ENCODE results near the gene RNF180.

RNF180 gene

DNA sequence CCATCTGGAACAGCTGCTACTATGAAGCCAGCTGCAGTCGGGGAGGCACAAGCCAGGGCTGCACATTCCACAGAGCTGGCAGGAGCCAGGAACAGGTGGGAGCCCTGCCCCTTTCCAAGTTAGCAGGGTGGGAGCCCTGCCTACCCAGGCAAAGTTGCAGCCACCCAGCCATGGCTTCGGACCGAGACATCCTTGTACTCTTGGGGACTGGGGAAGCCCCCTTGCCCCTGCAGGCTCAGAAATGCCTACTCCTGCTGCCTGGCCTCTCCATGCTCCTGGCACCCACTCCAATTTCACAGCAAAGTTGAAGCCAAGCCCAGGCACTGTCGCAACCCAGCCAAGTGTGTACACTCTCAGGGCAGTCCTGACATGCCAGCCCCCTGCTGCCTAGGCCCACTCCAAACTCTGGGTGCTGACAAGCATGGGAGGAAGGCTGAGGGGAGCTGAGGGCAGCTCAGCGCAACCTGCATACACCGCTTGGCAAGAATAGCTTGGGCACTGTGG lies 165.1 kb downstream of the RNF180 start:
- WGBS (ENCODE audit: extremely low coverage, insufficient coverage, low lambda C conversion rate) = no CpG with 5 or more reads among the region's 6 CpGs
- DNase-seq = no peak

GRCh38 chr5:64331597-64332277 lies 166.1 kb downstream of the RNF180 start:
- no peak overlapping the region for H3K56ac ChIP-seq (ENCODE audit: low read length)
- no peak overlapping the region for H4K8ac ChIP-seq (ENCODE audit: low read depth, low read length)
- H3K27me3 ChIP-seq (ENCODE audit: insufficient read depth, low read length, poor library complexity) = no peaks in the 10 kb centered on the region
- H3K79me1 ChIP-seq (ENCODE audit: low read length) = no peaks in the 10 kb centered on the region
- no peak overlapping the region for H3K4ac ChIP-seq (ENCODE audit: low read depth, low read length)
- H3K23ac ChIP-seq (ENCODE audit: low read length) = no peak overlapping the region
- no peak for DNase-seq
- no peak overlapping the region for H2AK5ac ChIP-seq (ENCODE audit: low read length)
- no peak overlapping the region for H3K4me2 ChIP-seq (ENCODE audit: low read length)
- H4K5ac ChIP-seq (ENCODE audit: low read length) = no peak overlapping the region
- H3K27ac ChIP-seq (ENCODE audit: low read depth, low read length) = no peak overlapping the region
- H2BK5ac ChIP-seq (ENCODE audit: low read length) = no peak overlapping the region
- no peak overlapping the region for H3K9ac ChIP-seq (ENCODE audit: low read length)
- H3K4me1 ChIP-seq (ENCODE audit: control insufficient read depth, low read depth, low read length) = no peaks in the 10 kb centered on the region
- H3K4me3 ChIP-seq (ENCODE audit: low read length) = no peak overlapping the region
- no CpG with 5 or more reads among the region's 9 CpGs for WGBS (ENCODE audit: extremely low coverage, insufficient coverage, low lambda C conversion rate)
- no peaks in the 10 kb centered on the region for H3K36me3 ChIP-seq (ENCODE audit: control insufficient read depth, insufficient read depth, low read length)
- no peak overlapping the region for H3K18ac ChIP-seq (ENCODE audit: low read length)
- H2BK15ac ChIP-seq (replicated peaks; ENCODE audit: low read depth) = no peak overlapping the region
- H3K79me2 ChIP-seq (ENCODE audit: control insufficient read depth, insufficient read depth, low read length) = no peaks in the 10 kb centered on the region
- no peak overlapping the region for H2BK120ac ChIP-seq (ENCODE audit: low read depth, low read length)

More for the DNA sequence above, 165.1 kb downstream of the RNF180 start:
- Histone ChIP-seq H4K8ac (ENCODE audit: low read depth, low read length) (no peak overlapping the region), H3K56ac (ENCODE audit: low read length) (no peak overlapping the region), H3K27ac (ENCODE audit: low read depth, low read length) (no peak overlapping the region), H3K79me1 (ENCODE audit: low read length) (no peaks in the 10 kb centered on the region), H3K4ac (ENCODE audit: low read depth, low read length) (no peak overlapping the region), H2AK5ac (ENCODE audit: low read length) (no peak overlapping the region), H3K36me3 (ENCODE audit: control insufficient read depth, insufficient read depth, low read length) (no peaks in the 10 kb centered on the region), H3K79me2 (ENCODE audit: control insufficient read depth, insufficient read depth, low read length) (no peaks in the 10 kb centered on the region), H3K27me3 (ENCODE audit: insufficient read depth, low read length, poor library complexity) (no peaks in the 10 kb centered on the region), H3K4me3 (ENCODE audit: low read length) (no peak overlapping the region), H3K9ac (ENCODE audit: low read length) (no peak overlapping the region), H4K5ac (ENCODE audit: low read length) (no peak overlapping the region), H3K18ac (ENCODE audit: low read length) (no peak overlapping the region), H3K4me2 (ENCODE audit: low read length) (no peak overlapping the region), H3K4me1 (ENCODE audit: control insufficient read depth, low read depth, low read length) (no peaks in the 10 kb centered on the region), H2BK5ac (ENCODE audit: low read length) (no peak overlapping the region), H3K23ac (ENCODE audit: low read length) (no peak overlapping the region), H2BK120ac (ENCODE audit: low read depth, low read length) (no peak overlapping the region), H2BK15ac (replicated peaks; ENCODE audit: low read depth) (no peak overlapping the region)

DNA sequence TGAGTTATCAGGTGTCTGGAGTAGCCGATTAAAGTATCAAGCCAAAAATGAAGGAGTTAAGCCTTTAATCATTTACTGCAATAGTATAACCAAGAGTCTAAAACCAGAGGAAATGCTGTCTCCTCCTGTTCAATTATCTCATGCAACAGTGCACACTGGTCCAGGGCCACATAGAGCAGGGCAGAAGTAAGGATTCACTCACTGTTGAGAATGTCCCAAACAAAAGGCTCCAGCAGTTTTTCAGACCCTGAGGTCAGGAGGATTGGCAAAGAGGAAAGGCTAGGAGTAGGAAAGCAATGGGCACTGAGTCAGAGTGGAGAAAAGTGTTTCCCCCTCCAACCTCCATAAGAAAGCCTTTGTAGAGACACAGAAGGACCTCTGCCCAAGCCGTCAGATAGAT lies 168.2 kb downstream of the RNF180 start:
- H3K56ac ChIP-seq (ENCODE audit: low read length) = no peak overlapping the region
- H2BK15ac ChIP-seq (replicated peaks; ENCODE audit: low read depth) = no peak overlapping the region
- H3K4me1 ChIP-seq (ENCODE audit: control insufficient read depth, low read depth, low read length) = no peaks in the 10 kb centered on the region
- H2BK5ac ChIP-seq (ENCODE audit: low read length) = no peak overlapping the region
- H3K79me1 ChIP-seq (ENCODE audit: low read length) = no peaks in the 10 kb centered on the region
- H4K8ac ChIP-seq (ENCODE audit: low read depth, low read length) = no peak overlapping the region
- H3K4me2 ChIP-seq (ENCODE audit: low read length) = no peak overlapping the region
- H4K5ac ChIP-seq (ENCODE audit: low read length) = no peak overlapping the region
- no peak overlapping the region for H3K18ac ChIP-seq (ENCODE audit: low read length)
- no peak overlapping the region for H3K23ac ChIP-seq (ENCODE audit: low read length)
- no peak for DNase-seq
- H3K27ac ChIP-seq (ENCODE audit: low read depth, low read length) = no peak overlapping the region
- H3K4ac ChIP-seq (ENCODE audit: low read depth, low read length) = no peak overlapping the region
- H3K4me3 ChIP-seq (ENCODE audit: low read length) = no peak overlapping the region
- no peaks in the 10 kb centered on the region for H3K27me3 ChIP-seq (ENCODE audit: insufficient read depth, low read length, poor library complexity)
- no CpG with 5 or more reads among the region's 2 CpGs for WGBS (ENCODE audit: extremely low coverage, insufficient coverage, low lambda C conversion rate)
- H3K9ac ChIP-seq (ENCODE audit: low read length) = no peak overlapping the region
- no peaks in the 10 kb centered on the region for H3K36me3 ChIP-seq (ENCODE audit: control insufficient read depth, insufficient read depth, low read length)
- H2AK5ac ChIP-seq (ENCODE audit: low read length) = no peak overlapping the region
- H3K79me2 ChIP-seq (ENCODE audit: control insufficient read depth, insufficient read depth, low read length) = no peaks in the 10 kb centered on the region
- H2BK120ac ChIP-seq (ENCODE audit: low read depth, low read length) = no peak overlapping the region

- Histone ChIP-seq H3K4me2 (ENCODE audit: low read length) (no peak overlapping the region), H3K4me1 (ENCODE audit: control insufficient read depth, low read depth, low read length) (no peaks in the 10 kb centered on the region), H3K9ac (ENCODE audit: low read length) (no peak overlapping the region), H3K27me3 (ENCODE audit: insufficient read depth, low read length, poor library complexity) (no peaks in the 10 kb centered on the region), H4K8ac (ENCODE audit: low read depth, low read length) (no peak overlapping the region), H3K4me3 (ENCODE audit: low read length) (no peak overlapping the region), H3K36me3 (ENCODE audit: control insufficient read depth, insufficient read depth, low read length) (no peaks in the 10 kb centered on the region), H4K5ac (ENCODE audit: low read length) (no peak overlapping the region), H2BK120ac (ENCODE audit: low read depth, low read length) (no peak overlapping the region), H3K27ac (ENCODE audit: low read depth, low read length) (no peak overlapping the region), H3K56ac (ENCODE audit: low read length) (no peak overlapping the region), H3K18ac (ENCODE audit: low read length) (no peak overlapping the region), H3K79me2 (ENCODE audit: control insufficient read depth, insufficient read depth, low read length) (no peaks in the 10 kb centered on the region), H2BK15ac (replicated peaks; ENCODE audit: low read depth) (no peak overlapping the region), H2AK5ac (ENCODE audit: low read length) (no peak overlapping the region), H3K23ac (ENCODE audit: low read length) (no peak overlapping the region), H2BK5ac (ENCODE audit: low read length) (no peak overlapping the region), H3K79me1 (ENCODE audit: low read length) (no peaks in the 10 kb centered on the region), H3K4ac (ENCODE audit: low read depth, low read length) (no peak overlapping the region)
- no CpG with 5 or more reads among the region's 1 CpG for whole genome bisulfite sequencing (ENCODE audit: extremely low coverage, insufficient coverage, low lambda C conversion rate)
- DNase-seq = no peak
Observed at GRCh38 chr5:64339769-64340168, 174.1 kb downstream of the RNF180 start.

- Histone ChIP-seq H3K56ac (ENCODE audit: low read length) (no peak overlapping the region), H3K36me3 (ENCODE audit: control insufficient read depth, insufficient read depth, low read length) (no peaks in the 10 kb centered on the region), H2BK120ac (ENCODE audit: low read depth, low read length) (no peak overlapping the region), H3K27ac (ENCODE audit: low read depth, low read length) (no peak overlapping the region), H3K4ac (ENCODE audit: low read depth, low read length) (no peak overlapping the region), H3K27me3 (ENCODE audit: insufficient read depth, low read length, poor library complexity) (no peaks in the 10 kb centered on the region), H3K23ac (ENCODE audit: low read length) (no peak overlapping the region), H2BK5ac (ENCODE audit: low read length) (no peak overlapping the region), H3K4me2 (ENCODE audit: low read length) (no peak overlapping the region), H3K4me3 (ENCODE audit: low read length) (no peak overlapping the region), H4K5ac (ENCODE audit: low read length) (no peak overlapping the region), H3K79me1 (ENCODE audit: low read length) (no peaks in the 10 kb centered on the region), H3K18ac (ENCODE audit: low read length) (no peak overlapping the region), H4K8ac (ENCODE audit: low read depth, low read length) (no peak overlapping the region), H2BK15ac (replicated peaks; ENCODE audit: low read depth) (no peak overlapping the region), H3K4me1 (ENCODE audit: control insufficient read depth, low read depth, low read length) (no peaks in the 10 kb centered on the region), H2AK5ac (ENCODE audit: low read length) (no peak overlapping the region), H3K79me2 (ENCODE audit: control insufficient read depth, insufficient read depth, low read length) (no peaks in the 10 kb centered on the region), H3K9ac (ENCODE audit: low read length) (no peak overlapping the region)
- DNase-seq = no peak
- WGBS (ENCODE audit: extremely low coverage, insufficient coverage, low lambda C conversion rate) = no CpG with 5 or more reads among the region's 1 CpG
Observed at GRCh38 chr5:64340293-64340692, 174.7 kb downstream of the RNF180 start.

DNA sequence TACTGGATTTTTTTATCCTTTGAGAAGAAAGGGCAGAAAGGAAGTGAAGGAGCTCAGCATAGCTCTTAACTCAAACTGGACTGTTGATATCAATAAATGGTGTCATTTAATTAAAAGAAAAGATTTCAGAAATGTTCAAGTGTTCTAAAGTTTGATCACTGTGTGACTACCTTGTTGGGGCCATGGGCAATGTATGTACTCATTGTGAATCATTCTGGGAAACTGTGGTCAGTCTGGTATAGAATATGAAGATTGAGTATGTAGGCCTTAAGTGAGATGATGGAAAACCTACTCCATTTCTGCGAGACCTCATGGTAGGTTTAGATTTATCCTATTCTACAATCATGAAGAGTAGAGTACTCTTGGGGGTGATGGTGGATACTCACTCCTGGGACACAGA lies 175.7 kb downstream of the RNF180 start:
- Histone ChIP-seq H3K23ac (ENCODE audit: low read length) (no peak overlapping the region), H2BK5ac (ENCODE audit: low read length) (no peak overlapping the region), H3K79me1 (ENCODE audit: low read length) (no peaks in the 10 kb centered on the region), H3K36me3 (ENCODE audit: control insufficient read depth, insufficient read depth, low read length) (no peaks in the 10 kb centered on the region), H3K4me2 (ENCODE audit: low read length) (no peak overlapping the region), H3K4me3 (ENCODE audit: low read length) (no peak overlapping the region), H3K56ac (ENCODE audit: low read length) (no peak overlapping the region), H3K27ac (ENCODE audit: low read depth, low read length) (no peak overlapping the region), H2BK15ac (replicated peaks; ENCODE audit: low read depth) (no peak overlapping the region), H2BK120ac (ENCODE audit: low read depth, low read length) (no peak overlapping the region), H3K4me1 (ENCODE audit: control insufficient read depth, low read depth, low read length) (no peaks in the 10 kb centered on the region), H3K18ac (ENCODE audit: low read length) (no peak overlapping the region), H3K27me3 (ENCODE audit: insufficient read depth, low read length, poor library complexity) (no peaks in the 10 kb centered on the region), H3K79me2 (ENCODE audit: control insufficient read depth, insufficient read depth, low read length) (no peaks in the 10 kb centered on the region), H2AK5ac (ENCODE audit: low read length) (no peak overlapping the region), H4K5ac (ENCODE audit: low read length) (no peak overlapping the region), H3K4ac (ENCODE audit: low read depth, low read length) (no peak overlapping the region), H4K8ac (ENCODE audit: low read depth, low read length) (no peak overlapping the region), H3K9ac (ENCODE audit: low read length) (no peak overlapping the region)
- no CpG with 5 or more reads among the region's 1 CpG for WGBS (ENCODE audit: extremely low coverage, insufficient coverage, low lambda C conversion rate)
- no peak for DNase-seq
